Glomerular visceral epithelial cell (primary cell): Measurements from ENCODE around the gene HINT2.
A peak's percentile ranks its signal among the peaks of the same experiment; 100 is the strongest.

Experiments used
- DNase-seq: peaks from one replicate; pipeline ENCODE4 v3.0.0-alpha.2; 2016; ENCODE audit errors: extremely low spot score

HINT2 gene

GRCh38 chr9:35814841-35815543 lies at the start of gene HINT2:
HINT2 (minus strand) TSS chr9:35815042; CDS start chr9:35814979, 63 bp downstream.
- DNase-seq, result peak; percentile 98

DNA sequence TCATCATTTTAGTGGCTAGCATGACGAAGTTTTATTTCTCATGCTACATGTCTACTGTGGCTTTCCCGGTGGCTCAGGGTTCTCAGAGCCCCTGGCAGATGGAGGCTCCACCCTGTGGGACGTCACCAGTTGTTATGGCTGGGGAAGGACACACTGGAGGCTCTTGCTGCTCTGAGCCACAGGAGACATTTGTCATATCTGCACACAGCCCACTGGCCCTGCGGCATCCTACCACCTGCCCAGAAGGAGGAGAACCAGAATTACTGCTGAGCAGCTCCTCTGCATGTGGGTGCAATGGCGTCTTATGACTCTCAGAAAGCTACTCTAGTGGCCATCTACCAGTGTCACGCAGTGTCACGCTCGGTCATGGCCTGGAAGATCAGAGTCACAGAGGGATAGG lies 48.7 kb upstream of the HINT2 start:
- DNase-seq, result no peak

DNA sequence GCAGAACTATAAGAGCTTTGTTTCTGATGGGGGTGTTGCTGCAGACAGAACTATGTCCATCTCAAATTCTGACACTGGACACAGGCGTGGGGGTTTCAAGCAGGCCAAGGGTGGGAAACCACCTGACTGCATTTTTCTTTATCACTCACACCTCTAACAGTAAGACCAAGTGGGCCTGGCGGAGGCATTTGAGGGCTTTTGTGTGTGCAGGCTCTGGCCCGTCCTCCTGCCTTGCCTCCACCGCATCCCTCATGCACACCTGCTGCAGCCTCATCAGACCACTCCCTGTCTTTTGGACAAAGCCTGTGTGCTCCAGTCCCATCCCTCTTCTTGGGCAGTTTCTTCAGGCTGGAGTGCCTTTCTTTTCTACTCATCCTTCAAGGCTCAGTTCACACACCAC lies 47.5 kb upstream of the HINT2 start:
- no peak for DNase-seq

DNA sequence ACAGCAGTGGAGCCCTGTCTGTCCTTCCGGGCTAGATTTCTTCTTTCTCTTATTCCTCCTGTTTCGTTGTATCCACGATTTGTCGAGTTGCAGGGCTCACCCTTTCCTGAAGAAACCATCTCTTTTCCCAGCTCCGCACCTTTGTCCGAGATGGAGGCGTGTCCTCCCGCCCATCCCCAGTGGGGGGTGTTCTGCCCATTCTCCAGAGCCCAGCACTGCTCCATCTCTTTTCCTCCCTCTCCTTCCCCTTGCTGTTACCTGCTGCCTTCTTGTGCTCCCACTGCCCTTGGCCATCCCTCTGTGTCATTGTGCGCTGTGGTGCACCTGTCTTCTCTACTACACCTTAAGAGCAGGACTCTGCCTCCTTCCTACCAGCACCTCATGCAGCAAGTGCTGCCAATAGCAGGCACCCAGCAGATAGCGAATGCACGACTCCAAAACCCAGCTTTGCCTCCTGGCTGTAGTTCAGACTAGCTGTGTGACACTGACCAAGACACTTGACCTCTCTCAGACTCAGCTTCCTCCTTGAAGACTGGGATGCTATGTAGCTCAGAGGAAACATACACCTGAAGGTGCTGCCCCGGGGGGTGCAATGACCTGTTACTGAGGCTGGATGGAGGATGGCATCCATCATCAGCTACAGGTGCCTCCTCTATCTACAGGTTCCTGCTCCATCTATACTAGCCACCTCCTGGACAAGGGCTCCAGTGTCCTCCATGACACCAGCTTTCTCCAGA lies 46.5 kb upstream of the HINT2 start:
- DNase-seq, result no peak

DNA sequence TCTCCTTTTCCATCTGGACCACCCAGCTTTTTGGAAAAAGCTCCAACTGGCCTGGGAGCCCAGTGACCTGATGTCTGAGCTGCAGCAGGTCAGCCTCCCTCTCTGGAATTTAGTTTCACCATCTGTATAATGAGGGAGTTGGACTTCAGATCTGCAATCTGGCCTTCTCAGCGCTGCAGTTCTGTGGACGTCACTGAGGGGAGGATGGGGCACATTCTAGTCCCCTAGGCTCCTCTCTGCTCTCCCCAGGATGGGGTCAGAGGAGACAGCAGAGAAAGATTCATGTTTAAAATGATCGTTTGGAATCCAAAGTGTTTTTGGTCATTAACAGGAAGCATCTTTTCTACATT lies 45.1 kb upstream of the HINT2 start:
- DNase-seq, result no peak

DNA sequence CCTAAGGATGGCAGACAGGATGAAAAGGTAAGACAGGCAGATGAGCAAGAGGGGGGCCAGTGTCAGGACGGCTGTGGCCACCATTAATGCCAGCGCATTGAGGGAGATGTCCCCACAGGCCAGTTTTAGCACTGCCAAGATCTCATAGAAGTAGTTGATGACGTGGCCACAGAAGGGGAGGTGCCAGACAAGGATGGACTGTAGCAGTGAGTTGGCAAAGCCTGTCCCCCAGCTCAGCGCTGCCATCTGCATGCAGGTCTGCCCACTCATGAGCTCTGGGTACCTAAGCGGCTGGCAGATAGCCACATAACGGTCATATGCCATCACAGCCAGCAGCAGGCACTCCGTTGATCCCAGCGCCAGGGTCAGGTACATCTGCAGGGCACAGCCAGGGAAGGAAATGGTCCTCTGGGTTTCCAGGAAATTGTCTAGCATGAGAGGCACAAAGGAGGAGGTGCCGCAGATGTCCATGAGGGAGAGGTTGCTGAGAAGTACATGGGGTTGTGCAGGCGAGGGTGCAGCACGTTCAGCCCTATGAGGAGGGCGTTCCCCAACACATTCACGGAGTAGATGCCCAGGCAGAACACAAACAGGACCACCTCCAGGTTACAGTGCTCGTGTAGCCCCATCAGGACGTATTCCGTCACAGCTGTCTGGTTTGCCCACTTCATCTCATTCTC lies 44.6 kb upstream of the HINT2 start:
- DNase-seq, result no peak

GRCh38 chr9:35858458-35858857 lies 43.6 kb upstream of the HINT2 start:
- DNase-seq, result no peak

DNA sequence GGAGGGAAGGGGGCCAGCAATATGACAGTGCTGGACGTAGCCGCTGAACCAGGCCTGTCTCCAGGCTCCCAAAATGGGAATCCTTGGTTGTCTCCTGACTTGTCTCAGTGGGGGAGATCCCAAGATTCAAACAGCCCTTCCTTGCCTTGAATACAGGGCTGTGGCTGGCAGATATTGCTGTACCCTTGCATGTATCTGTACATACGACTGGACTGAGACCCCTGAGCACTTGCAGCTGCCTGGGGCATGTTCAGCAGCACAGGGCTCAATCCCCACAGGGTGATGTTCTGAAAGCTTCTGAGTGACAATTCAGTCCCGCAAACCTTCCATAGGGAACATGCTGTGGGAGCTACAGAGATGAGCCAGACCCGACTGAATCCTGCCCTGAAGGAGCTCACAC lies 42.0 kb upstream of the HINT2 start:
- no peak for DNase-seq

DNA sequence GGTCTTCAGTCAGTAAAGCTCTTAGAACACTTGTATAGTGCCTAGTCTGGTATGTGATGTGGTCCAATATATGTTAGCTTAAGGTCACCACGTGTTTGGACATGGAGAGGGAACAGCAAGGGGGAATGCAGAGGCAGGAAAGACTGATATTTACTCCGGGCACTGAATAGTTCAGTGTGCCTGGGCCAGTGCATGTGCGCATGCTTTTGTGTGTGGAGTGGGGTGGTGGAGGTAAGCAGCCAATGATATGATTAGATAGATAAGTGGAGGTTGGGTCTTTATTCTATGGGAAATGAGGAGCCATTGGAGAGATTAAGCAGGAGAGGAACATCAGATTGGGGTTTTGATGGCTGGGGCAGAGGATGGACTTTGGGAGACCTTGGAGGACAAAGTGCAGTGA lies 41.4 kb upstream of the HINT2 start:
- no peak for DNase-seq

GRCh38 chr9:35854091-35854762 lies 39.4 kb upstream of the HINT2 start:
- no peak for DNase-seq

- no peak for DNase-seq
Observed at GRCh38 chr9:35852876-35853865, 38.3 kb upstream of the HINT2 start.

DNA sequence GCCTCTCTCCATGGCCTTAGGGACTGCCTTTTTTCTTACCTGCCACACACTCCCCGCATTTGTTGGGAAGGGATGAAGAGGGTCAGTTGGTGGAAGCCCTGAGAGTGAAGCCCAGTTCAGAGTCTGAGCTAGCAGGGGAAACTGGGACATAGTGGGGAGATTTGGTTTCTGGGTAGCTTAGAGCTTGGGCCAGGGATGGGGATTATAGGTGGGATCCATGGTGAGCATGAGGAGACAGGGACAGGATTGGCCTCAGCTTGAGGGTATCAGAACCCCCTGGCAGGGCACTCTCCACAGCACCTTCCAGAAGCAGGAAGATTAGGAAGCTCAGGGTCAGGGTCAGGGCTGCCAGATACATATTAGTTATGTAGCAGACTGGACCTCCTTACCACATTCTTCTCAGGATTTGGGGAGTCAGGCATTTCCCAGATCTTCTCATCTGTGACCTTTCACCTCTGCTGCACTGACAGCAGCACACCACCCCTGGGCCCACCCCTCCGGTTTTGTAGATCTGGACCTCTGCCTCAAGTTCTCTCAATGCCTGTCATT lies 37.5 kb upstream of the HINT2 start:
- no peak for DNase-seq

DNA sequence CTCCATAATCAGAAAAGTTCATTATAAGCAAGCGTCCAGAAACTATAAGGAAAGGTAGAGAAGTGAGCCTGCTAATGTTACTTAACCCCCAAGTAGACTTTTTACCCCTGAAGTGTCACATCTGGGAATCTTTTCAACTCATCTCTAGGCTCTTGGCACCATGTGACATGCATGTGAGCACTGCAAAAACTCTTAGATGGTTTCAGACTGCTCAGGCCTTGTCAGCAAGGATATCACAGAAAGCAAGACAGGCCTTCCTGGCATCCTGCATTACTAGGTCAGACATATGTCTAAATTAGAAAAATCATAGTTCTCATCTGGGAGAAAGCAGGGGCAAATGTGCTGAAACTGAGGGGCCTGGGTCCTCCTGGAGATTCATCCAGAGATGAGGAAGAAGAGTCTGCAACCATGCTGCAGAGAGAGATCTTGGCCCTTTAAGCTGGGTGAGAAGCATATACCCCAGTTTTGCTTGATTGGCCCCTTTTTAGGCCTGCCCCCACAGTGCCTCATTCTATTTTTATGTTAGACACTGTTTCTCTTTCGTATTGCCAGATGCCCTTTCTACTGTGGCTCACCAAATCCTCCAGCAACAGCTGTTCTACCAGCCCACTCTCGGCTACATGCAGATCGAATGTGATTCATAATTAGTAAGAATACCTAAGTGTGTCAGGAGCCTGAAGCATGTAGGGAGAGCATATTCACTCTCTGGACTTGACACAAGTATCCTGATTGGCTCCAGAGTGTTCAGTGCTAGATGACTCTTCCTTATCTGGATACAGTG lies 33.1 kb upstream of the HINT2 start:
- peak; percentile 63 for DNase-seq

- no peak for DNase-seq
Observed at GRCh38 chr9:35845824-35846771, 31.3 kb upstream of the HINT2 start.

- peak; percentile 84 for DNase-seq
Observed at GRCh38 chr9:35844628-35845270, 29.9 kb upstream of the HINT2 start.

DNA sequence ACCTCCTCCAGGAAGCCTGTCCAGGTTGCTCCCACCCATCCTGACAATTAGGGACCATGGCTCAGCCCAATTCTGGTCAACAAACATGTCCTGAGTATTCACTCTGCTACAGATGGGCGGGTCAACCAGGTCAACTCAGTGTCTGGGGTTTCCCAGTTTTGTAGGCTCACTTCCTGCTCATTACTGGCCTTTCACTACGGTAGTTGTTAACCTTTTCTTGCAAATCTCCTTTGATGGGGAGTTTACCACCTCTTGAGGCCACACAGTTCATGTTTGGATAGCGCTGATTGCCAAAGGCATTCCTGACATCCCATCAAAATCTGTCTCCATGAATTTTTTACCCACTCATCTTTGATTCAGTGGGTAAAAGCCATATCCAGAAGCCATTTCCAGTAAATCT lies 28.0 kb upstream of the HINT2 start:
- no peak for DNase-seq

DNA sequence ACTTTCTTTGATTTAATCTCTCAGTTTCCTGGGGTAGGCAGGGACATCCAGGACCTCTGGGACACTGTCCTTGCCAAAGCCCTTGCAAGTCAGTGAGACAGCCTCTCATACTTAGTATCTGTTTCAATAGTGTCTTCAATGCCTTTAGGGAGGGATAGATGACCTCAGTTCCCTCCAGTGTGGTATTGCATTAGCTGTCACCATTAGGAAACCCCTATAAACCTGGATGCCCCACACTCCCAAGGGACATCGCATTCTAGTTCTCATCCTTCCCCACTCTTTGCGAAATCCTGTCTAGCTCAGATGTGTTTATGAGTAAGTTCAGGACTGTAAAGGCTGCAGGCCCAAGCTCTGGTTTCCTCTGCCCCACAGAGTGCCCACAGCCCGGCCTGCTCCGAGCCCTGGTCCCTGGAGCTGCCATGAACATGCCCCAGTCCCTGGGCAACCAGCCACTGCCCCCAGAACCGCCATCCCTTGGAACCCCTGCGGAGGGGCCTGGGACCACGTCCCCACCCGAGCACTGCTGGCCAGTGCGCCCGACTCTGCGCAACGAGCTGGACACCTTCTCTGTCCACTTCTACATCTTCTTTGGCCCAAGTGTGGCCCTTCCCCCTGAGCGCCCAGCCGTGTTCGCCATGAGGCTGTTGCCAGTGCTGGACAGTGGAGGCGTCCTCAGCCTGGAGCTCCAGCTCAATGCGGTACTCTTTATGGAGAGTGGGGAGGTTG lies 27.3 kb upstream of the HINT2 start:
- no peak for DNase-seq

GRCh38 chr9:35841645-35841900 lies 26.7 kb upstream of the HINT2 start:
- DNase-seq, result no peak
